OCI-LY3 (cell line): ENCODE measurements around the gene XRCC3.

ENCODE experiments used
- H2AFZ ChIP-seq: fragments of 200-600, 300-600 bp; shearing (Covaris generic); 2 replicates; pipeline ENCODE4 v1.6.0; 2014; ENCODE audit warnings: antibody characterized with exemption, low read depth, low read length
- H3K27ac ChIP-seq: fragments of 200-600, 300-600 bp; sonication (generic); 2 replicates; pipeline ENCODE4 v1.5.1; 2014; ENCODE audit warnings: mild to moderate bottlenecking, low read length, moderate library complexity, mixed read lengths
- H3K27me3 ChIP-seq: fragments of 200-600, 300-600 bp; sonication (generic); 2 replicates; pipeline ENCODE4 v1.6.1; 2014; ENCODE audit warnings: low read depth, low read length, mixed read lengths
- H3K36me3 ChIP-seq: fragments of 200-600, 300-600 bp; sonication (generic); replicated peaks from 2 replicates; pipeline ENCODE3; 2014; ENCODE audit warnings: low read depth, low read length, mixed read lengths
- H3K4me1 ChIP-seq: fragments of 300-600, 200-600 bp; sonication (generic); 2 replicates; pipeline ENCODE4 v1.6.1; 2014; ENCODE audit warnings: low read length, mixed read lengths
- H3K4me2 ChIP-seq: fragments of 200-600, 300-600 bp; sonication (generic); 2 replicates; pipeline ENCODE4 v1.6.1; 2014; ENCODE audit warnings: low read length, mixed read lengths
- H3K4me3 ChIP-seq: fragments of 300-600, 200-600 bp; sonication (generic); 2 replicates; pipeline ENCODE4 v1.5.1; 2014; ENCODE audit warnings: antibody characterized with exemption, mild to moderate bottlenecking, low read length, moderate library complexity
- H3K79me2 ChIP-seq: fragments of 300-600, 200-600 bp; shearing (Covaris generic); 2 replicates; pipeline ENCODE4 v1.6.1; 2014; ENCODE audit warnings: mild to moderate bottlenecking, low read length, mixed read lengths
- H3K9ac ChIP-seq: fragments of 300-600, 200-600 bp; shearing (Covaris generic); 2 replicates; pipeline ENCODE4 v1.6.0; 2014; ENCODE audit warnings: mild to moderate bottlenecking, low read length, moderate library complexity
- H3K9me3 ChIP-seq: fragments of 200-600, 300-600 bp; shearing (Covaris generic); 2 replicates; pipeline ENCODE4 v1.6.1; 2014; ENCODE audit warnings: low read length, mixed read lengths; ENCODE audit not compliant: insufficient read depth
- H4K20me1 ChIP-seq: fragments of 200-600, 300-600 bp; sonication (generic); 2 replicates; pipeline ENCODE4 v1.6.1; 2016; ENCODE audit warnings: low read length, mixed read lengths; ENCODE audit not compliant: insufficient read depth
- CTCF ChIP-seq: fragments of 200-600, 300-600 bp; sonication (generic); IDR thresholded peaks from 2 replicates; pipeline ENCODE4 v1.5.1; 2014; ENCODE audit warnings: antibody characterized with exemption, low read length, low read depth
- EZH2phosphoT487 ChIP-seq: fragments of 200-600 bp; shearing (Covaris generic); IDR thresholded peaks from 2 replicates; pipeline ENCODE4 v1.6.1; 2018; ENCODE audit warnings: antibody characterized with exemption, mixed run types, low read depth

The XRCC3 gene

GRCh38 chr14:103724116-103724515 lies 8.9 kb upstream of the XRCC3 start:
- Histone ChIP-seq H3K79me2 (no peaks in the 10 kb centered on the region; the same call in 1 of the 2 replicates), H3K4me2 (no peak overlapping the region), H3K36me3 (no peaks in the 10 kb centered on the region), H3K27ac (no peak overlapping the region), H3K4me3 (no peak overlapping the region), H3K9me3 (no peaks in the 10 kb centered on the region), H3K27me3 (no peaks in the 10 kb centered on the region), H3K4me1 (no peaks in the 10 kb centered on the region), H4K20me1 (peaks cover 12% of the 10 kb centered on the region; the same call in 1 of the 2 replicates), H3K9ac (no peak overlapping the region), H2AFZ (no peak overlapping the region)
- no peak for TF ChIP-seq EZH2phosphoT487
- no peak for TF ChIP-seq CTCF

- H3K36me3 ChIP-seq = no peaks in the 10 kb centered on the region
- H4K20me1 ChIP-seq = peaks cover 12% of the 10 kb centered on the region; the same call in 1 of the 2 replicates
- no peak overlapping the region for H2AFZ ChIP-seq
- no peaks in the 10 kb centered on the region for H3K27me3 ChIP-seq
- H3K4me3 ChIP-seq = no peak overlapping the region
- no peak overlapping the region for H3K27ac ChIP-seq
- TF ChIP-seq EZH2phosphoT487 (no peak), CTCF (no peak)
- H3K9me3 ChIP-seq = no peaks in the 10 kb centered on the region
- no peaks in the 10 kb centered on the region; the same call in 1 of the 2 replicates for H3K79me2 ChIP-seq
- no peak overlapping the region for H3K9ac ChIP-seq
- no peak overlapping the region for H3K4me2 ChIP-seq
- H3K4me1 ChIP-seq = no peaks in the 10 kb centered on the region
Measured at GRCh38 chr14:103723748-103724081, 8.5 kb upstream of the XRCC3 start.

GRCh38 chr14:103721334-103722120 lies 6.3 kb upstream of the XRCC3 start:
- no peak overlapping the region for H3K4me3 ChIP-seq
- no peak overlapping the region for H2AFZ ChIP-seq
- peaks cover 5% of the 10 kb centered on the region for H3K4me1 ChIP-seq
- no peaks in the 10 kb centered on the region for H3K27me3 ChIP-seq
- peaks cover 15% of the 10 kb centered on the region for H3K79me2 ChIP-seq
- H3K27ac ChIP-seq = no peak overlapping the region
- no peaks in the 10 kb centered on the region for H3K9me3 ChIP-seq
- H3K36me3 ChIP-seq = no peaks in the 10 kb centered on the region
- peaks cover 20% of the 10 kb centered on the region; the same call in 1 of the 2 replicates for H4K20me1 ChIP-seq
- TF ChIP-seq CTCF = no peak
- TF ChIP-seq EZH2phosphoT487 = no peak
- no peak overlapping the region for H3K4me2 ChIP-seq
- no peak overlapping the region for H3K9ac ChIP-seq

- Histone ChIP-seq H3K9ac (no peak overlapping the region), H3K4me3 (no peak overlapping the region), H3K27ac (no peak overlapping the region), H3K4me1 (peaks cover 6% of the 10 kb centered on the region), H3K27me3 (no peaks in the 10 kb centered on the region), H4K20me1 (peaks cover 20% of the 10 kb centered on the region; the same call in 1 of the 2 replicates), H3K36me3 (no peaks in the 10 kb centered on the region), H3K79me2 (peaks cover 24% of the 10 kb centered on the region), H2AFZ (no peak overlapping the region), H3K9me3 (no peaks in the 10 kb centered on the region), H3K4me2 (no peak overlapping the region)
- TF ChIP-seq EZH2phosphoT487 (no peak), CTCF (no peak)
Measured at GRCh38 chr14:103719751-103720150, 4.5 kb upstream of the XRCC3 start.
